Nephron (organoid): ENCODE results near the gene SCN1A.

ENCODE experiments used
- H3K27ac Mint-ChIP-seq, 3 experiments: 2 replicates each; pipeline ENCODE4 v1.8.0; 2020; ENCODE audit warnings: mixed read lengths in 3 of 3, mild to moderate bottlenecking in 2 of 3, moderate library complexity in 1 of 3
- H3K27me3 Mint-ChIP-seq: 2 replicates; pipeline ENCODE4 v1.8.0; 2021; ENCODE audit warnings: low read depth, mild to moderate bottlenecking, moderate library complexity, mixed read lengths
- H3K36me3 Mint-ChIP-seq: 2 replicates; pipeline ENCODE4 v1.8.0; 2020; ENCODE audit warnings: low read depth, mixed read lengths
- H3K4me1 Mint-ChIP-seq: 2 replicates; pipeline ENCODE4 v1.8.0; 2020; ENCODE audit warnings: mixed read lengths
- H3K4me3 Mint-ChIP-seq, 3 experiments: 2 replicates each; pipeline ENCODE4 v1.8.0; 2020; ENCODE audit warnings: mild to moderate bottlenecking in 3 of 3, mixed read lengths in 3 of 3, moderate library complexity in 2 of 3
- H3K9me3 Mint-ChIP-seq: 2 replicates; pipeline ENCODE4 v1.8.0; 2020; ENCODE audit warnings: mixed read lengths
- TF ChIP-seq, protein P1 (sequence below), 3 experiments: fragments of 200-600 bp; sonication (generic); IDR thresholded peaks; one replicate each; pipeline ENCODE4 v1.5.0; 2021; ENCODE audit warnings: antibody characterized with exemption in 3 of 3; ENCODE audit not compliant: unreplicated experiment in 3 of 3

The SCN1A gene

DNA sequence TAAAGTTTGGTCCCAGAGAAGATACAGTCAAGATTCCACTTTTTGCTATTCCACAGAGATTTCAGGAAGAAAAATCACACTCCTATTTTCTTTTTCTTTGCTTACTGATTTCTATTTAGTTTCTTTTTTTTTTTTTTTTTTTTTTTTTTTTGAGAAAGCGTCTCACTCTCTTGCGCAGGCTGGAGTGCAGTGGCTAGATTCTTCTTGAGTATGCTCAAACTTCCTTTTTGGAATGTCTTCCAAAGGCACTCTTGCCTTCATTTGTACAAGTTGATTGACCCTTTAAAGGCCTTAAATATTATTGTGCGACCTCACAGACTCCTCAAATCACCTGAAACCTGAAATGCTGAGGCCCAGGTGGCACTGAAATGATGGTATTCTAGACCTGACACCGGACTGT lies 9.6 kb downstream of the SCN1A start:
- Mint-ChIP-seq H3K36me3 (no peaks in the 10 kb centered on the region), H3K4me1 (no peaks in the 10 kb centered on the region), H3K27me3 (no peaks in the 10 kb centered on the region), H3K9me3 (no peaks in the 10 kb centered on the region), H3K4me3 (no peak overlapping the region), H3K27ac (no peak overlapping the region)
- TF ChIP-seq, protein P1, sequence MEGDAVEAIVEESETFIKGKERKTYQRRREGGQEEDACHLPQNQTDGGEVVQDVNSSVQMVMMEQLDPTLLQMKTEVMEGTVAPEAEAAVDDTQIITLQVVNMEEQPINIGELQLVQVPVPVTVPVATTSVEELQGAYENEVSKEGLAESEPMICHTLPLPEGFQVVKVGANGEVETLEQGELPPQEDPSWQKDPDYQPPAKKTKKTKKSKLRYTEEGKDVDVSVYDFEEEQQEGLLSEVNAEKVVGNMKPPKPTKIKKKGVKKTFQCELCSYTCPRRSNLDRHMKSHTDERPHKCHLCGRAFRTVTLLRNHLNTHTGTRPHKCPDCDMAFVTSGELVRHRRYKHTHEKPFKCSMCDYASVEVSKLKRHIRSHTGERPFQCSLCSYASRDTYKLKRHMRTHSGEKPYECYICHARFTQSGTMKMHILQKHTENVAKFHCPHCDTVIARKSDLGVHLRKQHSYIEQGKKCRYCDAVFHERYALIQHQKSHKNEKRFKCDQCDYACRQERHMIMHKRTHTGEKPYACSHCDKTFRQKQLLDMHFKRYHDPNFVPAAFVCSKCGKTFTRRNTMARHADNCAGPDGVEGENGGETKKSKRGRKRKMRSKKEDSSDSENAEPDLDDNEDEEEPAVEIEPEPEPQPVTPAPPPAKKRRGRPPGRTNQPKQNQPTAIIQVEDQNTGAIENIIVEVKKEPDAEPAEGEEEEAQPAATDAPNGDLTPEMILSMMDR (IDR thresholded peaks at IDR 0.05; ENCODE audit: unreplicated experiment in 3 of 3), result no peak

DNA sequence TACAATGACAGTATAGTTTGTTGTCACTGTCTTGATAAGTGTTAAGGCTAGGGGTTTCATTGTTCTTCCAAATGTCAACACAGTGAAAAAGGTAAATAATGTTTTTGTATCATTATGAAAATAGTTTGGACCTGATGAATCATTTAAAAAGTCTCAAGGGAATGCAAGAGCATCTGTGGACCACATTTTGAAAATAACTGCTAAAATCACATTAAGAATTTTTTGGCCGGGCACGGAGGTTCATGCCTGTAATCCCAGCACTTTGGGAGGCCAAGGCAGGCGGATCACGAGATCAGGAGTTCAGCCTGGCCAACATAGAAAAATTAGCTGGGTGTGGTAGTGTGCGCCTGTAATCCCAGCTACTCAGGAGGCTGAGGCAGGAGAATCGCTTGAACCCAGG lies 10.3 kb downstream of the SCN1A start:
- Mint-ChIP-seq H3K36me3 (no peaks in the 10 kb centered on the region), H3K4me1 (no peaks in the 10 kb centered on the region), H3K27ac (no peak overlapping the region), H3K9me3 (no peaks in the 10 kb centered on the region), H3K27me3 (no peaks in the 10 kb centered on the region), H3K4me3 (no peak overlapping the region)
- TF ChIP-seq, protein P1 (IDR thresholded peaks at IDR 0.05; ENCODE audit: unreplicated experiment in 3 of 3), result no peak

DNA sequence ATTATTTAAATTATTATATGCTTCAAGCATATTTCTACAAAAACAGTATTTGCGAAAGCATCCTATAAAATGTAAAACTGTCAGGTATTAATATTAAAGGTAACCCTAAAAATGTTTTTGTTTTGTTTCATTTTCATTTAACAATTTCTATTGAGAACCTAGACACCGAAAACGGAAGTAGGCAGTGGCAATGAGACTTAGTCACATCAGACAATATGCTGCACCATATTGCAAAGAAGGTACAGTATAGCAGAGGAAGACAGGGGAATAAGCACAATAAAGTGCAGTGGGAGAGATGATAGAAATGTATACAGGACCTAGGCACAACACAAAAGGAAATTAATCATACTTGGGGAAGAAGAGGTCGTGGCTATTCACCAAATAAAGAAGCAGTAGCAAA lies 12.2 kb downstream of the SCN1A start:
- Mint-ChIP-seq H3K9me3 (no peaks in the 10 kb centered on the region), H3K27me3 (no peaks in the 10 kb centered on the region), H3K36me3 (no peaks in the 10 kb centered on the region), H3K4me3 (no peak overlapping the region), H3K4me1 (no peaks in the 10 kb centered on the region), H3K27ac (no peak overlapping the region)
- TF ChIP-seq, protein P1 (IDR thresholded peaks at IDR 0.05; ENCODE audit: unreplicated experiment in 3 of 3), result no peak

GRCh38 chr2:166112193-166112605 lies 15.6 kb downstream of the SCN1A start:
- Mint-ChIP-seq H3K36me3 (no peaks in the 10 kb centered on the region), H3K27me3 (no peaks in the 10 kb centered on the region), H3K4me3 (no peak overlapping the region), H3K9me3 (no peaks in the 10 kb centered on the region), H3K27ac (no peak overlapping the region), H3K4me1 (no peaks in the 10 kb centered on the region)
- TF ChIP-seq, protein P1 (IDR thresholded peaks at IDR 0.05; ENCODE audit: unreplicated experiment in 3 of 3), result no peak

DNA sequence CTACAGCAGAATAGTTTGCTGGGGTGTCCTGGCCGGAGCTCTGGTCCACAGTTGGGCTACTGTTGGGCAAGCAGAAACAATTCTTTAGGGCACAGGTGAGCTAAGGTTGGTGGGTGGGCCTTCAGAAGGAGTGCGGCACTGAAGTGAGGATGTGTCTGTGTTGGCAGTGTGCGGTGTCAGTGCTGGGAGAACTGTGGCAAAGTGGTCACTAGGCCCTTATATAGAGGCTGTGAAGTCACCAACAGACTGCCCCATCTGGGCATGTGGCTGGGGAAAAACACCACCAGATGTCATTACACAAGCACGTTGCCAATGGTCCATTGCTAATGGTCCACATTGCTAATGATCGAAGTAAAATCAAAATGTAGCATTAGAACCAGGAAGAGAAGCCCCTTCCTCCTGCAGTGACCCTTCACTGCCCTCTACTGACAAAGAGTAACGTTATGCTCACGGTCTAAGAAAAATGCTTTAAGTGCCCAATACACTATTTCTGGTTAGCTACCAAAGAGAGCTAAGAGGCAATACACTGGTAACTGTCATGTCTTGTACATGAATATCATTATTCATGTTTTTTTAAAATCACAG lies 21.3 kb downstream of the SCN1A start:
- H3K27ac Mint-ChIP-seq, result no peak overlapping the region
- H3K4me3 Mint-ChIP-seq, result no peak overlapping the region
- no peaks in the 10 kb centered on the region for H3K27me3 Mint-ChIP-seq
- no peaks in the 10 kb centered on the region for H3K36me3 Mint-ChIP-seq
- H3K4me1 Mint-ChIP-seq, result no peaks in the 10 kb centered on the region
- TF ChIP-seq, protein P1 (IDR thresholded peaks at IDR 0.05; ENCODE audit: unreplicated experiment in 3 of 3), result peak; percentile 34 to 58 (median 37)
- H3K9me3 Mint-ChIP-seq, result peaks cover 3% of the 10 kb centered on the region

GRCh38 chr2:166104773-166105172 lies 23.0 kb downstream of the SCN1A start:
- TF ChIP-seq, protein P1 (IDR thresholded peaks at IDR 0.05; ENCODE audit: unreplicated experiment in 3 of 3), result no peak
- Mint-ChIP-seq H3K36me3 (no peaks in the 10 kb centered on the region), H3K27ac (no peak overlapping the region), H3K27me3 (no peaks in the 10 kb centered on the region), H3K9me3 (peaks cover 4% of the 10 kb centered on the region), H3K4me1 (no peaks in the 10 kb centered on the region), H3K4me3 (no peak overlapping the region)
